DMS153 treated with DMSO at 0.1 percent for 48 hours (cell line): Measurements from ENCODE around the gene KIF5B.

Experiments
- DNase-seq: peaks from one replicate; lab custom pipeline; 2025; ENCODE audit not compliant: unreplicated experiment; lab: John Stamatoyannopoulos, UW

KIF5B gene

DNA sequence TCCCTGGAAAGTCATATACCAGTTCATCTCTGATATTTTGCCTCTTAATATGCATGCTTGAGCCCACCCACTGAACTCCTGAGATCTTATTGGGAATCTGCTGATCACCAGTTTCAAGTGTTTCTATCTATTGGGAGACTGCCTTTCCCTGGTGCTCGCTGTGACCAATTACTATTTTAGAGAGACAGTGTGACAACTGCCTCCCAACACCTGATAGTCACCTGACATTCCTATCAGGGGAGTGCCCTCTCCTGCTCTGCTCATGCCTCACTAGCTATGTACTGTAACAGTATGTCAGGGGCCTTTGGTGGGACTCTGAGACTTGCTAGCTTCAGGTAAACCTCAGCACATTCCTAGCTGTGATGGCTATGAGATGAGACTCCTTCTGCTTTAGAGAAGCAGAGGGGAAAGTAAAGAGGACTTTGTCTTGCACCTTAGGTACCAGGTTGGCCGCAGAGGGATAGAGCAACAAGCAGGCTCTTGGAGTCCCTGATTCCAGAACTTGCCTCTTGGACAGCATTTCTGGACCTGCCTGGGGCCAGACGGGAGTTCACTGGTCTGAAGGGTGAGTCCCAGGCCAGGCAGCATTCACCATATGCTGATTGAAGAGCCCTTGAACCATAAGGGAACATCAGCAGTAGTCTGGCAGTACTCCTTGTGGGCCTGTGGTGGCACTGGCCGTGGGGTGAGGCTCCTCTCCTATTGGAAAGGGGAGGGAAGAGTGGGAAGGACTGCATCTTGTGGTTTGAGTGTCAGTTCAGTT is 93.2 kb downstream of the KIF5B start:
- DNase-seq, result no peak

- DNase-seq, result no peak
These were observed 94.7 kb downstream of the KIF5B start for GRCh38 chr10:31961277-31962074.

DNA sequence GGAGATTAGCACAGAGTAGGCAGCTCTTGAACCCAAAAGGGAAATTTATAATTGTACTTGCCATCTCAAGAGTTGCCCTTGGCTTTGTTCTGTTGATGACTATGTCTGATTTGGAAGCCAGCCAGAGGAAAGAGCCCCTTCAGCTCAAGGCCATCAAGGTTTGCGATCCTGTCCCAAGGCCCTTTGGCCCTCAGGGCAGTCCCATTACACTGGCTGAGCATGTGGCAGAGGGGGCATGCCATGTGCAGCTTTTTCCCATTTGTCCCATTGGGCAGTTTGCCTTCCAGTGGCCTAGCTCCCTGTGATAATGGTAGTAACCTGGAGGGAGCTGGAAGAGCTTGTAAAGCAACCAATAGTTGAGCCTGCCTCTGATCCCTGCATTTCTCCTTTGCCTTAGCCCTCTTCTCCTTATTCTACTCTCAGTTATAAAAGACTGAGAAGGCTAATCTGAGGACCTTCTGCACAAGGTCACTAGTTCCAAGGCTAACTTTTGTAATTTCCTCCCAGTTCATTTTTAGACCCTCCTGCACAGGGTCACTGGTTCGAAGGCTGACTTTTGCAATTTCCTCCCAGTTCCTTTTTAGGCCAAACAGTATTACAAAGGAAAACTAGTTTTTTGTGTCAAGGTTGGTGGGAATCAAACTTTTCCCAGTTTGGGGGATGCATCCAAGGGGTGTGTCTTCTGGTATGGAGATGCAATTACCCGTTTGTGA is 96.6 kb downstream of the KIF5B start:
- no peak for DNase-seq
